ENCODE results near the gene ACSF2. TPM values are rescaled to one million over a fixed set of nuclear protein-coding genes. Genes with fewer than 3 reads are reported as not detected.
A peak's percentile ranks its signal among the peaks of the same experiment; 100 is the strongest.
"Not testable (repeated sequence)": the region's sequence is repeated elsewhere in the genome, so short reads cannot be mapped to it uniquely, and the experiment has no call there.

Gene ACSF2
- total and polyA plus RNA-seq, 8 donors, result 60.9 to 148 (median 124) TPM

GRCh38 chr17:50471009-50471905 is 45.2 kb downstream of the ACSF2 start:
- intact Hi-C loops (cut with DNase I), result no loop called here
- Histone ChIP-seq H3K4me3 (no peak overlapping the region), H3K4me1 (peaks cover 0 to 14% of the 10 kb centered on the region in 2 donors), H3K36me3 (peaks cover 0 to 25% of the 10 kb centered on the region in 2 donors), H3K27ac (no peak overlapping the region), H3K9me3 (no peaks in the 10 kb centered on the region), H3K27me3 (peaks cover 12 to 31% of the 10 kb centered on the region in 2 donors)
- no peak for TF ChIP-seq CTCF (IDR thresholded peaks at IDR 0.05)
- no peak for ATAC-seq
- DNase-seq, result peak in 1 of 4 donors; percentile 65

GRCh38 chr17:50472286-50472685 is 46.3 kb downstream of the ACSF2 start:
- Histone ChIP-seq H3K27ac (no peak overlapping the region), H3K4me3 (no peak overlapping the region), H3K9me3 (no peaks in the 10 kb centered on the region), H3K27me3 (peaks cover 12 to 37% of the 10 kb centered on the region in 2 donors), H3K36me3 (peaks cover 0 to 25% of the 10 kb centered on the region in 2 donors), H3K4me1 (peaks cover 0 to 14% of the 10 kb centered on the region in 2 donors)
- ATAC-seq, result no peak
- intact Hi-C loops (cut with DNase I), result no loop called here
- peak in 1 of 4 donors; percentile 63 for DNase-seq
- no peak for TF ChIP-seq CTCF (IDR thresholded peaks at IDR 0.05)

- DNase-seq; H3K9me3 ChIP-seq; intact Hi-C loops (cut with DNase I); H3K27ac ChIP-seq; ATAC-seq; H3K4me3 ChIP-seq: not testable (repeated sequence)
- Histone ChIP-seq H3K4me1 (peaks cover 0 to 14% of the 10 kb centered on the region in 2 donors), H3K27me3 (peaks cover 9 to 32% of the 10 kb centered on the region in 2 donors), H3K36me3 (peaks cover 0 to 25% of the 10 kb centered on the region in 2 donors)
These were observed 46.7 kb downstream of the ACSF2 start for GRCh38 chr17:50472761-50473161.

GRCh38 chr17:50473901-50474300 is 47.9 kb downstream of the ACSF2 start:
- H3K4me1 ChIP-seq, result peaks cover 4 to 14% of the 10 kb centered on the region in 2 donors
- DNase-seq, result peak in 1 of 4 donors; percentile 45
- intact Hi-C loops (cut with DNase I), result no loop called here

GRCh38 chr17:50474523-50474922 is 48.5 kb downstream of the ACSF2 start:
- intact Hi-C loops (cut with DNase I), result no loop called here
- Histone ChIP-seq H3K36me3 (peaks cover 0 to 25% of the 10 kb centered on the region in 2 donors), H3K9me3 (no peaks in the 10 kb centered on the region), H3K27ac (no peak overlapping the region), H3K4me1 (peaks cover 4 to 12% of the 10 kb centered on the region in 2 donors), H3K4me3 (no peak overlapping the region), H3K27me3 (peaks cover 0 to 14% of the 10 kb centered on the region in 2 donors)
- TF ChIP-seq CTCF (IDR thresholded peaks at IDR 0.05), result no peak
- DNase-seq, result peak in 1 of 4 donors; percentile 21
- no peak for ATAC-seq

More at GRCh38 chr17:50473901-50474300, 47.9 kb downstream of the ACSF2 start:
- Histone ChIP-seq H3K36me3 (peaks cover 0 to 25% of the 10 kb centered on the region in 2 donors), H3K9me3 (no peaks in the 10 kb centered on the region), H3K4me3 (no peak overlapping the region), H3K27me3 (peaks cover 0 to 21% of the 10 kb centered on the region in 2 donors), H3K27ac (no peak overlapping the region)
- no peak for ATAC-seq
- TF ChIP-seq CTCF (IDR thresholded peaks at IDR 0.05), result no peak
